Measurements from ENCODE around the gene SOX8.
"Not testable (repeated sequence)": the region's sequence is repeated elsewhere in the genome, so short reads cannot be mapped to it uniquely, and the experiment has no call there.

Gene SOX8

DNA sequence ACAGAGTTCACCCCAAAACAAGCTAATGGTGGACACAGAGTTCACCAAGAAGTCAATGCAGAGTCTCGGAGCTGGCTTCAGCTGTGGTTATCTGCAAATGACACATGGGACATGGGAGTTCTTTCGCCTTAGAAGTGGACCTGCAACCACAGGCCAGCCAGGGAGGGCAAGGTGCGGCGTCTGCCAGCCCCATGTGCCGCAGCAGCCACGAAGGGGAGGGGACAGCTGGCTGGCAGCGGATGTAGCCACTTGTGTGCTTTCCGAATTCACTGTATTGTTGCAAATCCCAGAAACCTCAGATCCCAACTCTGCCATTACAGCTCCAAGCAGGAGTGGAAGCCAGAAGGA lies 35.5 kb upstream of the SOX8 start:
- Histone ChIP-seq H3K36me3 (replicated peaks) (no peaks in the 10 kb centered on the region), H3K9me3 (peaks cover 3% of the 10 kb centered on the region; the same call in 1 of the 2 replicates), H3K4me3 (no peak overlapping the region), H3K27me3 (ENCODE audit: low read depth) (no peaks in the 10 kb centered on the region), H3K4me1 (no peaks in the 10 kb centered on the region)
- no peak for DNase-seq (ENCODE audit: low spot score in 2 of 2)
- in situ Hi-C loops (cut with MboI; ENCODE audit: low sequenced_read_pairs): no loop called here

DNA sequence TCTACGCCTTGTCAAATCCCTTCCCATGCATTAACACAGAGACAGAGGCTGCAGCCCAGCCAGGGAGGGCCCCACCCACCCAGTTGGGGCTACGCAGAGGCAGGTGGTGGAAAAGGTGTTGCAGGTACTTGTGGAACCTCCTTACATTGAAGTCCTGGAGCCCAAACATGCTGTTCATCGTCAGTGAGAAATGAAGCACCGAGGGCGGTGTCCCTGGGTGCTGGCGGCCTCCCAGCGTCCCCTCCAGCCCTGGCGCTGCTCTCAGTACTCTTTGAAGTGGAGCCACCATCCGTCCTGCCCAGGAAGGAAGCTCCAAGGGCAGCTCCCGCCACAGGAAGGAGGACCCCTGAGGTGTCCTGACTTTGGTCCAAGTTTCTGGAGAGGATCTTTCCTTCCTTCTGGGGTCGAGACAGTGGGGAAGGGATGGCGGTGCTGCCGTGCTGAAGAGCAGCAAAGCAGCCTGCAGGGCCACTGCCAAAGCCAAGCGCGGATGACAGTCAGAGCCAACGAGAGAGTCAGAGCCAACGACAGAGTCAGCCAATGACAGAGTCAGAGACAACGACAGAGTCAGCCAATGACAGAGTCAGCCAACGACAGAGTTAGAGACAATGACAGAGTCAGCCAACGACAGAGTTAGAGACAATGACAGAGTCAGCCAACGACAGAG lies 34.2 kb upstream of the SOX8 start:
- Histone ChIP-seq H3K4me1 (no peaks in the 10 kb centered on the region), H3K9me3 (no peaks in the 10 kb centered on the region; the same call in 1 of the 2 replicates), H3K36me3 (replicated peaks) (no peaks in the 10 kb centered on the region), H3K4me3 (no peak overlapping the region), H3K27me3 (ENCODE audit: low read depth) (no peaks in the 10 kb centered on the region)
- no peak for DNase-seq (ENCODE audit: low spot score in 2 of 2)
- in situ Hi-C loops (cut with MboI; ENCODE audit: low sequenced_read_pairs): no loop called here

DNA sequence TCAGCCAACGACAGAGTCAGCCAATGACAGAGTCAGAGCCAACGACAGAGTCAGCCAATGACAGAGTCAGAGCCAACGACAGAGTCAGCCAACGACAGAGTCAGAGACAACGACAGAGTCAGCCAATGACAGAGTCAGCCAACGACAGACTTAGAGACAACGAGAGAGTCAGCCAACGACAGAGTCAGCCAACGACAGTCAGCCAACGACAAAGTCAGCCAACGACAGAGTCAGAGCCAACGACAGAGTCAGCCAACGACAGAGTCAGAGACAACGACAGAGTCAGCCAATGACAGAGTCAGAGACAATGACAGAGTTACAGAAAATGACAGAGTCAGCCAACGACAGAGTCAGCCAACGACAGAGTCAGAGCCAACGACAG lies 33.7 kb upstream of the SOX8 start:
- H3K9me3 ChIP-seq; H3K36me3 ChIP-seq (replicated peaks); DNase-seq (ENCODE audit: low spot score in 2 of 2); H3K4me1 ChIP-seq; H3K27me3 ChIP-seq (ENCODE audit: low read depth); in situ Hi-C loops (cut with MboI; ENCODE audit: low sequenced_read_pairs); H3K4me3 ChIP-seq: not testable (repeated sequence)

DNA sequence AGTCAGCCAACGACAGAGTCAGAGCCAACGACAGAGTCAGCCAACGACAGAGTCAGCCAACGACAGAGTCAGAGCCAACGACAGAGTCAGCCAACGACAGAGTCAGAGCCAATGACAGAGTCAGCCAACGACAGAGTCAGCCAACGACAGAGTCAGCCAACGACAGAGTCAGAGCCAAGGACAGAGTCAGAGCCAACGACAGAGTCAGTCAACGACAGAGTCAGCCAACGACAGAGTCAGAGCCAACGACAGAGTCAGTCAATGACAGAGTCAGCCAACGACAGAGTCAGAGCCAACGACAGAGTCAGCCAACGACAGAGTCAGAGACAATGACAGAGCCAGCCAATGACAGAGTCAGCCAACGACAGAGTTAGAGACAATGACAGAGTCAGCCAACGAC lies 32.8 kb upstream of the SOX8 start:
- H3K36me3 ChIP-seq (replicated peaks); H3K4me1 ChIP-seq; in situ Hi-C loops (cut with MboI; ENCODE audit: low sequenced_read_pairs); H3K4me3 ChIP-seq; H3K27me3 ChIP-seq (ENCODE audit: low read depth); DNase-seq (ENCODE audit: low spot score in 2 of 2); H3K9me3 ChIP-seq: not testable (repeated sequence)

DNA sequence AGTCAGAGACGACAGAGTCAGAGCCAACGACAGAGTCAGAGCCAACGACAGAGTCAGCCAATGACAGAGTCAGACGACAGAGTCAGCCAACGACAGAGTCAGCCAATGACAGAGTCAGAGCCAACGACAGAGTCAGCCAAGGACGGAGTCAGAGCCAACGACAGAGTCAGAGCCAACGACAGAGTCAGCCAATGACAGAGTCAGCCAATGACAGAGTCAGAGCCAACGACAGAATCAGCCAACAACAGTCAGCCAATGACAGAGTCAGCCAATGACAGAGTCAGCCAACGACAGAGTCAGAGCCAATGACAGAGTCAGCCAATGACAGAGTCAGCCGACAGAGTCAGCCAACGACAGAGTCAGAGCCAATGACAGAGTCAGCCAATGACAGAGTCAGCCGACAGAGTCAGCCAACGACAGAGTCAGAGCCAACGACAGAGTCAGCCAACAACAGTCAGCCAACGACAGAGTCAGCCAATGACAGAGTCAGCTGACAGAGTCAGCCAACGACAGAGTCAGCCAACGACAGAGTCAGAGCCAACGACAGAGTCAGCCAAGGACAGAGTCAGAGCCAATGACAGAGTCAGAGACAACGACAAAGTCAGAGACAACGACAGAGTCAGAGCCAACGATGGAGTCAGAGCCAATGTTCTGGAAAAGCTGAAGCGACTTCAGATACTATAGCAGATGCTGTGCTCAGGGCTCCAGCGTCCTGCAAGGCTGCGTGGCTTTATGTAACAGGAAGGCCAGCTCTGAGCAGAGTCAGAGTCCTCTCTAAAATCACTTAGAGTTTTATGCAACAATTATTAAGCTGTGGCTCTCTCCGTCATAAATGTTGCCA lies 30.6 kb upstream of the SOX8 start:
- in situ Hi-C loops (cut with MboI; ENCODE audit: low sequenced_read_pairs): not testable (repeated sequence)

DNA sequence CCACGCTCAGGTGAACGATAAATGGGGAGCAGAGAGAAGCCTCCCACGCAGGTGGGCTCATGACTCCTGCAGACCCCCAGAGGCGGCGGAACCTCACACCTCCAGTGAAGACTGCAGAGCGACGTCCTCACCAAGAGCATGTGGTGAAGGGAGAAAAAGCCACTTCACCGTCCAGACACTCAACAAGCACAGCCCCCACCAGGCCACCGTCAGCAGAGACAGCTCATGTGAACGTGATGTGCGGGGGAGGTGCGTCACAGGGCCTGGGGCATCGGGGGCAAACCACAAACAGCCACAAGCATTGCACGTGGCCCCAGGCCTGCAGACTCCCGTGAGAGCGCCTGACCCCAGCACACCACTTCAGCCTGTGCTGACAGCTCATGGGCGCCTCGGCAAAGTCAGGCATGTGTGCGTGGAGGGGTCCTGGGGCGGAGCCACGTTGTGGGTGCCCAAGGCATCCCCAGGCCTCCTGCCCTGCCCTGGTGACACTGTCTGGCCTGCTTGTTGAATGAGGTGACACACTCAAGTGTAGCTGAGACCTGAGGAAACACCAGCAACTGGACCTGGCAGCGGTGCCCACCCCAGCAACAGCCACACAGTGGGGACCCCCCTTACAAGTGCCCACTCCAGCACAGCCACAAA lies 29.8 kb upstream of the SOX8 start:
- no peaks in the 10 kb centered on the region for H3K4me1 ChIP-seq
- no peak for DNase-seq (ENCODE audit: low spot score in 2 of 2)
- in situ Hi-C loops (cut with MboI; ENCODE audit: low sequenced_read_pairs): no loop called here
- H3K27me3 ChIP-seq (ENCODE audit: low read depth): no peaks in the 10 kb centered on the region
- no peaks in the 10 kb centered on the region for H3K36me3 ChIP-seq (replicated peaks)
- H3K9me3 ChIP-seq: no peaks in the 10 kb centered on the region
- H3K4me3 ChIP-seq: no peak overlapping the region

More for the DNA sequence above, 30.6 kb upstream of the SOX8 start:
- H3K4me1 ChIP-seq; H3K27me3 ChIP-seq (ENCODE audit: low read depth); H3K36me3 ChIP-seq (replicated peaks); H3K4me3 ChIP-seq; H3K9me3 ChIP-seq; DNase-seq (ENCODE audit: low spot score in 2 of 2): not testable (repeated sequence)

DNA sequence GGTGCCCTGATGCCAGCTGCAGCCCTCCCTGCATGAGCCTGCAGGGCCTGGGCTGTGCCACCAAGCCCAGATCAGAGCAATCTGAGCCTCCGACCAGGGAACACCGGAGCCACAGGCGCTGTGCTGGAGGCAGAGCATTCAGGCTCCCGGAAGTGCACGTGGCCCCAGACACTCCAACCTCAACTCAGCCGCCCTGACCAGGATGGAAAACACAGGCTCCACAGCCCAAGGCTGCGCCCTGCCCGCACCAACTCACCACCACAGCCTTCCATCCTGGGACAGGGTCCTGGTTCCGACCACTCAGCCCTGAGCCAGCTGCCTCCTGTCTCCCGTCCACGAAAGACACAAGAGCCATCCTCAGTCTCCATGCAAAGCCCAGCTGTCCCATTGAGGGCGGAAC lies 29.2 kb upstream of the SOX8 start:
- in situ Hi-C loops (cut with MboI; ENCODE audit: low sequenced_read_pairs): no loop called here
- H3K9me3 ChIP-seq: no peaks in the 10 kb centered on the region
- no peaks in the 10 kb centered on the region for H3K4me1 ChIP-seq
- no peaks in the 10 kb centered on the region for H3K36me3 ChIP-seq (replicated peaks)
- no peaks in the 10 kb centered on the region for H3K27me3 ChIP-seq (ENCODE audit: low read depth)
- H3K4me3 ChIP-seq: no peak overlapping the region
- DNase-seq (ENCODE audit: low spot score in 2 of 2): no peak

DNA sequence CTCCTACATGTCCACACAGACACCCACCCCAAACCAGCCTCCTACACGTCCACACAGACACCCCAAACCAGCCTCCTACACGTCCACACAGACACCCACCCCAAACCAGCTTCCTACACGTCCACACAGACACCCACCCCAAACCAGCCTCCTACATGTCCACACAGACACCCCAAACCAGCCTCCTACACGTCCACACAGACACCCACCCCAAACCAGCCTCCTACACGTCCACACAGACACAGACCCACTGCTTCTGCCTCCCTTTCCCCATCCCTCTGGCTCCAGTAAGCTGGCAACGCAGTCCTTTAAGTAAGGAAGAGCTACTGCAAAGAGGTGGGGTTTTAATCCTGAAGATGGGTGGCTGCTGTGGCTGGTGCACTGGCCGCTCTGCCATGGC lies 27.8 kb upstream of the SOX8 start:
- H3K27me3 ChIP-seq (ENCODE audit: low read depth); DNase-seq (ENCODE audit: low spot score in 2 of 2); H3K4me1 ChIP-seq; in situ Hi-C loops (cut with MboI; ENCODE audit: low sequenced_read_pairs); H3K4me3 ChIP-seq; H3K9me3 ChIP-seq; H3K36me3 ChIP-seq (replicated peaks): not testable (repeated sequence)

DNA sequence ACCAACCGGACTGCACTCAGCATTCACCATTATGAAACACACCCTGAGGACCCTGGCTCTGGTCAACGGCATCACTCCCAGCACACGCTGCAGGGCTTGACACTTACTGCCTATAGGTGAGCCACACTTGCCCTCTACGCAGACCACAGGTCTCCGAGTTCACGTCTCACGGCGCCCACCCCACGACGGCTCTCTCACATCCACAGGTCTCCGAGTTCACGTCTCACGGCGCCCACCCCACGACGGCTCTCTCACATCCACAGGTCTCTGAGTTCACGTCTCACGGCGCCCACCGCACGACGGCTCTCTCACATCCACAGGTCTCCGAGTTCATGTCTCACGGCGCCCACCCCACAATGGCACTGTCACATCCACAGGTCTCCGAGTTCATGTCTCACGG lies 25.8 kb upstream of the SOX8 start:
- H3K4me1 ChIP-seq; H3K36me3 ChIP-seq (replicated peaks); H3K9me3 ChIP-seq; H3K27me3 ChIP-seq (ENCODE audit: low read depth); H3K4me3 ChIP-seq; DNase-seq (ENCODE audit: low spot score in 2 of 2); in situ Hi-C loops (cut with MboI; ENCODE audit: low sequenced_read_pairs): not testable (repeated sequence)

DNA sequence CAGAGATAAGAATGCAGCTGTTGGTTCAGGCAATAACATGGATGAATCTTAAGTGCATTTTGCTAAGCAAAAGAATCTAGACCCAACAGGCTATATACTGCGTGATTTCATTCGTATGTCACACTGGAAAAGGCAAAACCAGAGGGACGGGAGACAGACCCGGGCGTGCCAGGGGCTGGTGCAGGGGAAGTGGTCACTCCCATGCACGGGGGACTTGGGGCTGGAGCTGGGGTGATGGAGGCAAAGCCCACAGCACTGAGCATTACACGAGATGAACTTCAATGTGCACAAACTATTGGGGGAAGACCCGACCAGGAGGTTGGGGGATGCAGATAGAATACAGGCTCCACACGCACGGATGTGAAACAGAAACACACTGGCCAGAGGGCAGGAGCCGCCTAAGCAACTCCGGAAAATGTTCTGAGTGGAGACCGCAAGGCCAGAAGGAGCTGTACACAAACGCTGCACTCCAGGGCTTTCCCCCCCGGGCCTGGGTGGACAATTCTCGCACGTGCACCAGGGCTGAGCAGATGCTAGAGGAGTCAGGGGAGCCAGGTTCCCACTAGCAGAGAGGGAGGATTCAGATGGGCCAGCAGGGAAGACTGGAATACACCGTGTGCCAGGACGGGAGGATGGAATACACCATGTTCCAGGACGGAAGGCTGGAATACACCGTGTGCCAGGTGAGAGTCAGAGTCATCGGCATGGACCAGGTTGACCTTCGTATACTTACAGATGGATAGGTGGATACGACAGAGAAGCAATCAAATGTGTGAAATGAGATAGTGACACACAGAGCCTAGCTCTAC lies 22.1 kb upstream of the SOX8 start:
- no peaks in the 10 kb centered on the region for H3K36me3 ChIP-seq (replicated peaks)
- H3K4me3 ChIP-seq: no peak overlapping the region
- H3K4me1 ChIP-seq: no peaks in the 10 kb centered on the region
- H3K9me3 ChIP-seq: no peaks in the 10 kb centered on the region
- H3K27me3 ChIP-seq (ENCODE audit: low read depth): no peaks in the 10 kb centered on the region
- in situ Hi-C loops (cut with MboI; ENCODE audit: low sequenced_read_pairs): no loop called here
- DNase-seq (ENCODE audit: low spot score in 2 of 2): no peak

DNA sequence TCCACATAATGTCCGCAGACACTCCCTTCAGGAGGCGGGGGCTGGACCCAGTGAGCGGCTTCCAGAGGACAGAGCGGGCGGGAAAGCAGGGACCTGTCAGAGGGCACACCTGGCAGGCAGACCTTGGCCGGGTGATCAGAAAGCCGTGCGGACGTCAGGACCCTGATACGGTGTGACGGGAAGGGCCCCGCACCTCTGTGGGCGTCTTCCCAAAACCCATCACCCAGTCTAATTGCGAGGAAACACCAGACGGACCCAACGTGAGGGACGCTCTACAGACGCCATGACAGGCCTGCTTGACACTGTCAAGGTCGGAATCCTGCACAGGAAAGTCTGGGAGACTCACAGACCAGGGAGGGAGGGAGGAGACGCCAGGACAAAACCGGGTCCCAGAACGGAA lies 19.2 kb upstream of the SOX8 start:
- Histone ChIP-seq H3K4me3 (no peak overlapping the region), H3K4me1 (no peaks in the 10 kb centered on the region), H3K9me3 (peaks cover 3% of the 10 kb centered on the region; the same call in 1 of the 2 replicates), H3K27me3 (ENCODE audit: low read depth) (no peaks in the 10 kb centered on the region), H3K36me3 (replicated peaks) (no peaks in the 10 kb centered on the region)
- no peak for DNase-seq (ENCODE audit: low spot score in 2 of 2)
- in situ Hi-C loops (cut with MboI; ENCODE audit: low sequenced_read_pairs): no loop called here

DNA sequence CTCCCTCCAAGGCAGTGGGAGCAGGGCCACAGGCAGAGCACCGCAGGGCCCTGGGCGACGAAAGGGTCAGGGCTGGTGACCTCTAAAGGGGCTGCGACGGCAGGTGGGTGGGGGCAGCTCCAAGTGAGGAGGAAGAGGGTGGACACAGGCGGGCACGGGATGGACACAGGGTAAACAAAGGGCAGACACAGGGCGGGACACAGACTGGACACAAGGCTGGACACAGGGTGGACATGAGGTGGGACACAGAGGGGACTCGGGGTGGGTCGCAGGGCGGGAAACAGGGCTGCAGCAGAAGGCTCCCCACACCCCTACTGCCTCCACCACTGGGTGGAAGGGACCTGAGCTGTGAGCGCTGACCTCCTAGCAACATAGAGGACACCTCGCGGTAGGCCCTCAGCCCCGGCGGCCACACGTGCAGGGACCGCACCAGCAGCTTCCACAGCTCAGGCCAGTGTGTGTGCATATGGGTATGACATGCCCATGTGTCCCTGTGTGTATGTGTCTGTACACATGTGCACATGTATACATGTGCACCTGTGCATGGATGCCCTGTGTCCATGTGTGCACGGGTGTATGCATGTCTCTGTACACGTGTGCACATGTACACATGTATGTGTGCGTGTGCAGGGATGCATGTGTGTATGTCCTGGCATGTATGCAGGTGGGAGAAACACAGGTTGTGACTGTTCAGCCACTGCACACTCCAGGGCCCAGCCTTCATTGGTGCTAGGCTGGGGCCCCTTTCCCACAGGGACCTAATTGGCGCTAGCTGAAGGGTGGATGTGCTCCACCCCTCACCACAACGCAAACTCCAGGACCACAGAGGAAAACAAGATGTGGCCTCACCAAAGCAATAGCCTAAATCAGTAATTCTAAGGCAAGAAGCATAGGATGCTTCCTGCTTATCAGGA lies 18.4 kb upstream of the SOX8 start:
- no peaks in the 10 kb centered on the region for H3K27me3 ChIP-seq (ENCODE audit: low read depth)
- H3K4me1 ChIP-seq: no peaks in the 10 kb centered on the region
- in situ Hi-C loops (cut with MboI; ENCODE audit: low sequenced_read_pairs): no loop called here
- peaks cover 3% of the 10 kb centered on the region; the same call in 1 of the 2 replicates for H3K9me3 ChIP-seq
- H3K4me3 ChIP-seq: no peak overlapping the region
- H3K36me3 ChIP-seq (replicated peaks): no peaks in the 10 kb centered on the region
- DNase-seq (ENCODE audit: low spot score in 2 of 2): no peak

DNA sequence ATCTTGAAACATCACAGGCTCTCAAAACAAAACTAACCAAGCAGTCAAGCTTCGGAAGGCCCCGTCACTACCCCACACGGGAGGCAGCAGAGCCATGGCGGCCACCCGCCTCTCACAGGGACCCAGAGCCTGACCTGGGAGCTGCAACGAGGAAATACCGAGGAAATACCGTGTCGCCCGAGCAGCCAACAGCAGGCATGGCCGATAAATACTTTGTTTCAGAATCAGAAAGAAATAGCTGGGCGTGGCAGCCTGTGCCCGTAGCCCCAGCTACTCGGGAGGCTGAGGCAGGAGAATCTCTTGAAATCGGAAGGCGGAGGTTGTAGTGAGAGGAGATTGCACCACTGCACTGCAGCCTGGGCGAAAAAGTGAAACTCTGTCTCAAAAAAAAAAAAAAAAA lies 17.7 kb upstream of the SOX8 start:
- no peak for DNase-seq (ENCODE audit: low spot score in 2 of 2)
- Histone ChIP-seq H3K9me3 (peaks cover 3% of the 10 kb centered on the region; the same call in 1 of the 2 replicates), H3K27me3 (ENCODE audit: low read depth) (no peaks in the 10 kb centered on the region), H3K4me1 (no peaks in the 10 kb centered on the region), H3K4me3 (no peak overlapping the region), H3K36me3 (replicated peaks) (no peaks in the 10 kb centered on the region)
- in situ Hi-C loops (cut with MboI; ENCODE audit: low sequenced_read_pairs): no loop called here

All from HAP-1 (cell line).